ACHN (cell line): ENCODE measurements around the gene SUSD5.
"Not testable (repeated sequence)": the region's sequence is repeated elsewhere in the genome, so short reads cannot be mapped to it uniquely, and the experiment has no call there.

Source experiments
- DNase-seq: peaks from one replicate; pipeline ENCODE4 v3.0.0-alpha.2; 2015
- in situ Hi-C: cut with HindIII; loops from 2 replicates; pipeline ENCODE4 v1.10.0; 2017; ENCODE audit warnings: low sequenced_read_pairs, low pct_ligation_motif_present, low pct_unique_long_range_greater_than_20kb

The SUSD5 gene

GRCh38 chr3:33131331-33132018, 87.1 kb downstream of the SUSD5 start:
- in situ Hi-C loops = no loop called here
- DNase-seq = peak; percentile 57

GRCh38 chr3:33130144-33130543, 88.5 kb downstream of the SUSD5 start:
- DNase-seq = no peak
- in situ Hi-C loops = no loop called here

GRCh38 chr3:33128706-33129105, 89.9 kb downstream of the SUSD5 start:
- DNase-seq = no peak
- in situ Hi-C loops = no loop called here

- in situ Hi-C loops = no loop called here
Measured at GRCh38 chr3:33125840-33126239, 92.8 kb downstream of the SUSD5 start.

GRCh38 chr3:33124638-33125037, 94.0 kb downstream of the SUSD5 start:
- DNase-seq = no peak
- in situ Hi-C loops = no loop called here

More at GRCh38 chr3:33125840-33126239, 92.8 kb downstream of the SUSD5 start:
- DNase-seq = no peak

GRCh38 chr3:33122991-33123390, 95.6 kb downstream of the SUSD5 start:
- DNase-seq = no peak
- in situ Hi-C loops = no loop called here

GRCh38 chr3:33119891-33120290, 98.7 kb downstream of the SUSD5 start:
- in situ Hi-C loops = no loop called here

GRCh38 chr3:33117461-33117860, 101.1 kb downstream of the SUSD5 start:
- DNase-seq = no peak
- in situ Hi-C loops = no loop called here

More at GRCh38 chr3:33119891-33120290, 98.7 kb downstream of the SUSD5 start:
- DNase-seq = no peak

GRCh38 chr3:33115024-33115768, 103.4 kb downstream of the SUSD5 start:
- DNase-seq = peak; percentile 81
- in situ Hi-C loops = no loop called here

- no peak for DNase-seq
- in situ Hi-C loops = no loop called here
Measured at GRCh38 chr3:33114622-33115023, 104.0 kb downstream of the SUSD5 start.

- in situ Hi-C loops = no loop called here
Measured at GRCh38 chr3:33113772-33114621, 104.6 kb downstream of the SUSD5 start, which contains the start of gene CRTAP. Gene CRTAP (plus strand): TSS chr3:33114014. CDS start chr3:33114078, 64 bp downstream.

GRCh38 chr3:33111581-33111980, 107.0 kb downstream of the SUSD5 start:
- in situ Hi-C loops = no loop called here
- DNase-seq = no peak

More at GRCh38 chr3:33113772-33114621, 104.6 kb downstream of the SUSD5 start, which contains the start of gene CRTAP:
- peak; percentile 91 for DNase-seq

- in situ Hi-C loops, DNase-seq: not testable (repeated sequence)
Measured at GRCh38 chr3:33106854-33107253, 111.8 kb downstream of the SUSD5 start.

GRCh38 chr3:33105341-33105948, 113.2 kb downstream of the SUSD5 start:
- DNase-seq = no peak
- in situ Hi-C loops = no loop called here

GRCh38 chr3:33104803-33105202, 113.8 kb downstream of the SUSD5 start:
- in situ Hi-C loops = no loop called here
- no peak for DNase-seq

GRCh38 chr3:33103480-33103879, 115.1 kb downstream of the SUSD5 start:
- no peak for DNase-seq
- in situ Hi-C loops = no loop called here

GRCh38 chr3:33103034-33103433, 115.6 kb downstream of the SUSD5 start:
- DNase-seq = no peak
- in situ Hi-C loops = no loop called here

GRCh38 chr3:33100229-33100628, 118.4 kb downstream of the SUSD5 start:
- in situ Hi-C loops = no loop called here

More at GRCh38 chr3:33100229-33100628, 118.4 kb downstream of the SUSD5 start:
- DNase-seq = no peak
